DND-41 (cell line): ENCODE results near the gene HSPA1B.

ENCODE experiments used
- ATAC-seq: fragments of 200-7000 bp; cut with Tn5 transposase; 3 replicates; pipeline ENCODE4 v1.9.1; 2021; ENCODE audit warnings: low read depth; ENCODE audit not compliant: insufficient read depth
- DNase-seq: peaks from one replicate; pipeline ENCODE4 v3.0.0-alpha.2; 2020
- H2AFZ ChIP-seq: 2 replicates; pipeline ENCODE4 v1.6.0; 2012; ENCODE audit warnings: low read depth, low read length
- H3K27ac ChIP-seq: 2 replicates; pipeline ENCODE4 v1.5.1; 2012; ENCODE audit warnings: low read length, inconsistent platforms
- H3K27me3 ChIP-seq: fragments of 200-600 bp; sonication (generic); 2 replicates; pipeline ENCODE4 v1.6.0; 2012; ENCODE audit warnings: low read length, mild to moderate bottlenecking, inconsistent platforms; ENCODE audit not compliant: insufficient read depth, poor library complexity
- H3K36me3 ChIP-seq: 2 replicates; pipeline ENCODE4 v1.5.1; 2012; ENCODE audit warnings: low read length, inconsistent platforms; ENCODE audit not compliant: insufficient read depth
- H3K4me1 ChIP-seq: 2 replicates; pipeline ENCODE4 v1.5.1; 2012; ENCODE audit warnings: mild to moderate bottlenecking, low read length; ENCODE audit not compliant: insufficient read depth
- H3K4me2 ChIP-seq: 2 replicates; pipeline ENCODE4 v1.6.0; 2012; ENCODE audit warnings: mild to moderate bottlenecking, moderate library complexity, low read length, inconsistent platforms; ENCODE audit not compliant: insufficient read depth
- H3K4me3 ChIP-seq, 2 experiments: fragments of 200-600 bp in 1 of 2; shearing (Covaris generic) in 1 of 2; 2 replicates each; pipeline ENCODE4 v1.5.1; 2012 to 2016; ENCODE audit warnings: inconsistent platforms in 2 of 2, low read length in 2 of 2, mild to moderate bottlenecking in 2 of 2, low read depth in 1 of 2, moderate library complexity in 1 of 2
- H3K79me2 ChIP-seq: 2 replicates; pipeline ENCODE4 v1.6.0; 2012; ENCODE audit warnings: low read length, inconsistent platforms; ENCODE audit not compliant: insufficient read depth
- H3K9ac ChIP-seq: 2 replicates; pipeline ENCODE4 v1.6.0; 2012; ENCODE audit warnings: low read depth, mild to moderate bottlenecking, inconsistent platforms, low read length, moderate library complexity
- H3K9me3 ChIP-seq: 2 replicates; pipeline ENCODE4 v1.5.1; 2012; ENCODE audit warnings: low read length, moderate library complexity, mild to moderate bottlenecking, inconsistent platforms; ENCODE audit not compliant: insufficient read depth, severe bottlenecking
- H4K20me1 ChIP-seq: 2 replicates; pipeline ENCODE4 v1.6.0; 2012; ENCODE audit warnings: low read length; ENCODE audit not compliant: insufficient read depth
- EZH2 ChIP-seq: IDR thresholded peaks from 3 replicates; pipeline ENCODE4 v1.6.1; 2012; ENCODE audit warnings: borderline replicate concordance, low read depth, mild to moderate bottlenecking, moderate library complexity, low read length, inconsistent platforms; ENCODE audit not compliant: severe bottlenecking
- TF ChIP-seq, protein P1 (sequence below): IDR thresholded peaks from 2 replicates; pipeline ENCODE4 v1.5.1; 2012; ENCODE audit warnings: borderline replicate concordance, low read length, moderate library complexity, mild to moderate bottlenecking; ENCODE audit not compliant: poor library complexity, severe bottlenecking; ENCODE audit errors: extremely low read depth

The HSPA1B gene

DNA sequence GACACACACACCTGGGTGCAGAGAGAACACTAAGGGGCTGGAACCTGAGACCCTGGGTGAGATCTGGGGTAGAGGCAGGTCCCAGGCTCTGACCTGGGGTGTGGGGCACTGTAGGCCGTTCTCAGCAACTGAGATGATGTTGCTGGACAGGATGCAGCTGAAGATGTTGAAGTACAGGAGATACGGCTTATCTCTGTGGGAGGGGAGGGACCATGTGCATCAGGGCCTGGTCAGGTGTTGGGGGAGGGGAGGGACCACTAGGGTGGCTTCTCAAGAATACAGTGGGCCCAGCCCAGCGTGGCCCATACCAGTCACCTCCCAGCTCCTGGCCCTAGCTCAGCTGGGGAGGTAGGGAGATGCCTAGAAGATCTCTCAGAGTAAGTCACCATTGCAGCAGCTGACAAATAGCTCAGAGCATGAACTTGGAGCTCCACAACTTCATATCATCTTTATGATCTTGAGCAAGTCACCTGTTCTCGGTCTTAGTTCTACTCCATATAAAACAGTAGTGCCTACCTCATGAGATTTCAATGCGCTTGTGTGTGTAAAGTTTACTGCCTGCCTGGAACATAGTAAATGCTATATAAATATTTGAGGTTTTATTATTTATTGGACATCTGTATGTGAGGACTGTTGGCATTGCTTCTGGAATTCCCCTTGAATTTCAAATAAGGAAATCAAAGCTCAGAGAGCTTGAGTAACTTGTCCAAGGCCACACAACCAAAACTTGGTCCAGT is 47.5 kb downstream of the HSPA1B start:
- H3K79me2 ChIP-seq, result no peaks in the 10 kb centered on the region
- H3K27me3 ChIP-seq, result no peaks in the 10 kb centered on the region
- H4K20me1 ChIP-seq, result no peaks in the 10 kb centered on the region
- H3K36me3 ChIP-seq, result peaks cover 5% of the 10 kb centered on the region
- TF ChIP-seq EZH2, result no peak
- TF ChIP-seq, protein P1, sequence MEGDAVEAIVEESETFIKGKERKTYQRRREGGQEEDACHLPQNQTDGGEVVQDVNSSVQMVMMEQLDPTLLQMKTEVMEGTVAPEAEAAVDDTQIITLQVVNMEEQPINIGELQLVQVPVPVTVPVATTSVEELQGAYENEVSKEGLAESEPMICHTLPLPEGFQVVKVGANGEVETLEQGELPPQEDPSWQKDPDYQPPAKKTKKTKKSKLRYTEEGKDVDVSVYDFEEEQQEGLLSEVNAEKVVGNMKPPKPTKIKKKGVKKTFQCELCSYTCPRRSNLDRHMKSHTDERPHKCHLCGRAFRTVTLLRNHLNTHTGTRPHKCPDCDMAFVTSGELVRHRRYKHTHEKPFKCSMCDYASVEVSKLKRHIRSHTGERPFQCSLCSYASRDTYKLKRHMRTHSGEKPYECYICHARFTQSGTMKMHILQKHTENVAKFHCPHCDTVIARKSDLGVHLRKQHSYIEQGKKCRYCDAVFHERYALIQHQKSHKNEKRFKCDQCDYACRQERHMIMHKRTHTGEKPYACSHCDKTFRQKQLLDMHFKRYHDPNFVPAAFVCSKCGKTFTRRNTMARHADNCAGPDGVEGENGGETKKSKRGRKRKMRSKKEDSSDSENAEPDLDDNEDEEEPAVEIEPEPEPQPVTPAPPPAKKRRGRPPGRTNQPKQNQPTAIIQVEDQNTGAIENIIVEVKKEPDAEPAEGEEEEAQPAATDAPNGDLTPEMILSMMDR, result no peak
- no peak overlapping the region for H2AFZ ChIP-seq
- H3K4me2 ChIP-seq, result no peak overlapping the region
- H3K27ac ChIP-seq, result no peak overlapping the region
- no peak overlapping the region for H3K9ac ChIP-seq
- DNase-seq, result no peak
- H3K9me3 ChIP-seq, result no peaks in the 10 kb centered on the region
- no peak for ATAC-seq
- no peaks in the 10 kb centered on the region for H3K4me1 ChIP-seq
- H3K4me3 ChIP-seq, result no peak overlapping the region

DNA sequence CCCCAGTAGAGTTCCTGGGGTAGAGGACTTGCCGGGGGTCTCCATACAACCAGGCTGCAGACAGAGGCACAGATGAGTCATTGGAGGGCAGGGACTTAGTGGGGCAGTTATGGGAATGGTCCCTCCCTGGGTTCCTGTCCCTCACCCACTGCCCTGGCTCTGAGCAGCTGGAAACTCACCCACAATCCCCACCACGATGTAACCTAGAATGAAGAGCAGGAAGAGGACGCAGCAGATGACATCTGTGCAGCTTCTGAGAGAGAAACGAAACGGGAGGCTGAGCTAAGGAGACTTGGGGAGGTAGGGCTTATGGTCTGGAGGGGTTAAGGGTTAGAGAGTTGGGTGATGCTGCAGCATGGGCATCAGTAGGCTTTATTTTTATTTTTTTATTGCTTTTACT is 48.3 kb downstream of the HSPA1B start:
- peak; percentile 50; the same call in 2 of the 3 replicates for ATAC-seq
- Histone ChIP-seq H3K36me3 (peaks cover 14% of the 10 kb centered on the region), H3K79me2 (no peaks in the 10 kb centered on the region), H3K4me3 (no peak overlapping the region), H3K27me3 (no peaks in the 10 kb centered on the region), H3K9ac (no peak overlapping the region), H3K4me1 (no peaks in the 10 kb centered on the region), H3K4me2 (no peak overlapping the region), H2AFZ (no peak overlapping the region), H3K9me3 (no peaks in the 10 kb centered on the region), H3K27ac (no peak overlapping the region), H4K20me1 (no peaks in the 10 kb centered on the region; the same call in 1 of the 2 replicates)
- no peak for TF ChIP-seq EZH2
- TF ChIP-seq, protein P1, result no peak
- DNase-seq, result no peak

DNA sequence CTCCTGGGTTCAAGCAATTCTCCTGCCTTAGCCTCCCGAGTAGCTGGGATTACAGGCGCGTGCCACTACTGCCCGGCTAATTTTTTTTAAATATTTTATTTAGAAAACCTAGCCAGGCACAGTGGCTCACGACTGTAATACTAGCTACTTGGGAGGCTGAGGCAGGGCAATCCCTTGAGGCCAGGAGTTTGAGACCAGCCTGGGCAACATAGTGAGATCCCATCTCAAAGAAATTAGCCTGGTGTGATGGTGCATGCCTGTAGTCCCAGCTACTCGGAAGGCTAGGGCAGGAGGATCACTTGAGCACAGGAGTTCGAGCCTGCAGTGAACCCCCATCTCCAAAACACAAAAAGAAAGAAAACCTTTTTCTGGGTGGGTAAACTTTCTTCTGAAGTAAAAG is 48.8 kb downstream of the HSPA1B start:
- no peak overlapping the region for H3K9ac ChIP-seq
- DNase-seq, result no peak
- H3K27ac ChIP-seq, result no peak overlapping the region
- no peaks in the 10 kb centered on the region for H3K4me1 ChIP-seq
- H3K9me3 ChIP-seq, result no peaks in the 10 kb centered on the region
- ATAC-seq, result no peak
- H3K27me3 ChIP-seq, result no peaks in the 10 kb centered on the region
- H3K36me3 ChIP-seq, result peaks cover 19% of the 10 kb centered on the region
- no peak overlapping the region for H3K4me2 ChIP-seq
- no peaks in the 10 kb centered on the region for H3K79me2 ChIP-seq
- TF ChIP-seq, protein P1, result no peak
- TF ChIP-seq EZH2, result no peak
- H2AFZ ChIP-seq, result no peak overlapping the region
- H3K4me3 ChIP-seq, result no peak overlapping the region
- no peaks in the 10 kb centered on the region; the same call in 1 of the 2 replicates for H4K20me1 ChIP-seq
